OCI-LY3 (cell line): ENCODE measurements around the gene CFAP410.

Source experiments
- H2AFZ ChIP-seq: fragments of 200-600, 300-600 bp; shearing (Covaris generic); 2 replicates; pipeline ENCODE4 v1.6.0; 2014; ENCODE audit warnings: antibody characterized with exemption, low read depth, low read length
- H3K27ac ChIP-seq: fragments of 200-600, 300-600 bp; sonication (generic); 2 replicates; pipeline ENCODE4 v1.5.1; 2014; ENCODE audit warnings: mild to moderate bottlenecking, low read length, moderate library complexity, mixed read lengths
- H3K27me3 ChIP-seq: fragments of 200-600, 300-600 bp; sonication (generic); 2 replicates; pipeline ENCODE4 v1.6.1; 2014; ENCODE audit warnings: low read depth, low read length, mixed read lengths
- H3K36me3 ChIP-seq: fragments of 200-600, 300-600 bp; sonication (generic); replicated peaks from 2 replicates; pipeline ENCODE3; 2014; ENCODE audit warnings: low read depth, low read length, mixed read lengths
- H3K4me1 ChIP-seq: fragments of 300-600, 200-600 bp; sonication (generic); 2 replicates; pipeline ENCODE4 v1.6.1; 2014; ENCODE audit warnings: low read length, mixed read lengths
- H3K4me2 ChIP-seq: fragments of 200-600, 300-600 bp; sonication (generic); 2 replicates; pipeline ENCODE4 v1.6.1; 2014; ENCODE audit warnings: low read length, mixed read lengths
- H3K4me3 ChIP-seq: fragments of 300-600, 200-600 bp; sonication (generic); 2 replicates; pipeline ENCODE4 v1.5.1; 2014; ENCODE audit warnings: antibody characterized with exemption, mild to moderate bottlenecking, low read length, moderate library complexity
- H3K79me2 ChIP-seq: fragments of 300-600, 200-600 bp; shearing (Covaris generic); 2 replicates; pipeline ENCODE4 v1.6.1; 2014; ENCODE audit warnings: mild to moderate bottlenecking, low read length, mixed read lengths
- H3K9ac ChIP-seq: fragments of 300-600, 200-600 bp; shearing (Covaris generic); 2 replicates; pipeline ENCODE4 v1.6.0; 2014; ENCODE audit warnings: mild to moderate bottlenecking, low read length, moderate library complexity
- H3K9me3 ChIP-seq: fragments of 200-600, 300-600 bp; shearing (Covaris generic); 2 replicates; pipeline ENCODE4 v1.6.1; 2014; ENCODE audit warnings: low read length, mixed read lengths; ENCODE audit not compliant: insufficient read depth
- H4K20me1 ChIP-seq: fragments of 200-600, 300-600 bp; sonication (generic); 2 replicates; pipeline ENCODE4 v1.6.1; 2016; ENCODE audit warnings: low read length, mixed read lengths; ENCODE audit not compliant: insufficient read depth
- EZH2phosphoT487 ChIP-seq: fragments of 200-600 bp; shearing (Covaris generic); IDR thresholded peaks from 2 replicates; pipeline ENCODE4 v1.6.1; 2018; ENCODE audit warnings: antibody characterized with exemption, mixed run types, low read depth
- TF ChIP-seq, protein P1 (sequence below): fragments of 200-600, 300-600 bp; sonication (generic); IDR thresholded peaks from 2 replicates; pipeline ENCODE4 v1.5.1; 2014; ENCODE audit warnings: antibody characterized with exemption, low read length, low read depth

Gene CFAP410

DNA sequence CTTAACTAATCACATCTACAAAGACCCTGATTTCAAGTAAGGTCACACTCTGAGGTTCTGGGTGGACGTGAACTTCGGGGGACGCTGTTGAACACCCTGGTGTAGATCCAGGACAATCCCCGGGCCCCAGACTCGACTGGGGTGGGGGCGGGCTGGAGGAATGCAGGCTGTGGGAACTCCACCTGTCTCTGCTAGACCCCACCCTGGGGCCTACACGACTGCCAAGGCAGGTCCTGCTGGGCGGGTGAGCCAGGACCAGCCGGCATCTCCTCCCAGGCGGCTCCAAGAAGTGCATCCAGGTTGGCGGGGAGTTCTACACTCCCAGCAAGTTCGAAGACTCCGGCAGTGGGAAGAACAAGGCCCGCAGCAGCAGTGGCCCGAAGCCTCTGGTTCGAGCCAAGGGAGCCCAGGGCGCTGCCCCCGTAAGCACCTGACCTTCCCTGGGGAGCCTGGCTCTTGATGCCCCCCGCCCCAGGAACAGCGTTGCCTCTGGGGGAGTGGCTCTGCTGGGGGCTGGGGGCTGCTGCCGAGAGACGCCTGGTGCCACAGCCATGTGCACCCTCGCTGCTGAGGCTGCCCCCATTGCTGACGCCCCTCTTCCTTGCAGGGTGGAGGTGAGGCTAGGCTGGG lies 49.7 kb downstream of the CFAP410 start:
- Histone ChIP-seq H3K4me1 (peaks cover 57% of the 10 kb centered on the region), H3K4me3 (no peak overlapping the region), H3K4me2 (no peak overlapping the region)

DNA sequence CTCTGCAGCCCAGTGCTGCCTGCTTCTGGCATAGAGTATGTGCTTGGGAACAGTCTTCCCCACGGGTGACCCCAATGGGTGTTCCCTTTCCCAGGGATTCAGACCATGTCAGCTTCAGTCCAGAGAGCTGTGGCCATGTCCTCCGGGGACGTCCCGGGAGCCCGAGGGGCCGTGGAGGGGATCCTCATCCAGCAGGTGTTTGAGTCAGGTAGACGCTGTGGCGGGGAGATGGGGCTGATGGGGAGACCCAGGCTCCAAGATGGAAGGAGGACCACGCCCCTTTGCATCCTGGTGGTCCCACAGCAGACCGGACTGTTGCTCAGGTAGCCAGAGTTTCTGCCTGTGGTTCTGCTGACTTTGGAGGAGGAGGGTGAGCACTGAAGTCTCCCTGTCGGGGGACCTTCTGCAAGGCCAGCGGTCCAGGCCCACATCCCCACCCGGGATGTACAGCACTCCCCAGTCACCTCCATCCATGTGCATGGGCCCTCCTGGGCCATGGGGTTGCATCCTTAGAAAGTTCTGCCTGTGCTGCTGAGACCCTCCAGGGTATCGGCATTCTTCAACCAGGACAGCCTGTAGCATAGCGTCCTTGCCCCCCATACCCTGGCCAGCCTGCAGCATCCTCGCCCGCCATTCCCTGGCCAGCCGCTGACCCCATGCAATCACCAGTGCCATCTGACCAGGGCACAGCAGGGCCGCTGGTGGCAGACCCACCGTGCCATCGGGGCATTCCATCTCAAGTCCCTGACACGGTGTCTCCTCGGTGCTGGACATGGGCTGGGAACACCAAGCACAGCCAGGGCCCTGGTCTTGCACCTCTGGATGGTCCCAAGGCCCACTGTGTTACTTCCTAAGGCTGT lies 50.7 kb downstream of the CFAP410 start:
- no peak overlapping the region; the same call in 1 of the 2 replicates for H3K4me3 ChIP-seq
- no peak overlapping the region for H3K27ac ChIP-seq
- H3K4me2 ChIP-seq: no peak overlapping the region; the same call in 1 of the 2 replicates
- no peak overlapping the region for H3K9ac ChIP-seq
- H3K4me1 ChIP-seq: peaks cover 64% of the 10 kb centered on the region
- TF ChIP-seq, protein P1, sequence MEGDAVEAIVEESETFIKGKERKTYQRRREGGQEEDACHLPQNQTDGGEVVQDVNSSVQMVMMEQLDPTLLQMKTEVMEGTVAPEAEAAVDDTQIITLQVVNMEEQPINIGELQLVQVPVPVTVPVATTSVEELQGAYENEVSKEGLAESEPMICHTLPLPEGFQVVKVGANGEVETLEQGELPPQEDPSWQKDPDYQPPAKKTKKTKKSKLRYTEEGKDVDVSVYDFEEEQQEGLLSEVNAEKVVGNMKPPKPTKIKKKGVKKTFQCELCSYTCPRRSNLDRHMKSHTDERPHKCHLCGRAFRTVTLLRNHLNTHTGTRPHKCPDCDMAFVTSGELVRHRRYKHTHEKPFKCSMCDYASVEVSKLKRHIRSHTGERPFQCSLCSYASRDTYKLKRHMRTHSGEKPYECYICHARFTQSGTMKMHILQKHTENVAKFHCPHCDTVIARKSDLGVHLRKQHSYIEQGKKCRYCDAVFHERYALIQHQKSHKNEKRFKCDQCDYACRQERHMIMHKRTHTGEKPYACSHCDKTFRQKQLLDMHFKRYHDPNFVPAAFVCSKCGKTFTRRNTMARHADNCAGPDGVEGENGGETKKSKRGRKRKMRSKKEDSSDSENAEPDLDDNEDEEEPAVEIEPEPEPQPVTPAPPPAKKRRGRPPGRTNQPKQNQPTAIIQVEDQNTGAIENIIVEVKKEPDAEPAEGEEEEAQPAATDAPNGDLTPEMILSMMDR: no peak
- no peak for TF ChIP-seq EZH2phosphoT487
- H3K79me2 ChIP-seq: no peaks in the 10 kb centered on the region
- H3K27me3 ChIP-seq: no peaks in the 10 kb centered on the region
- no peaks in the 10 kb centered on the region for H3K36me3 ChIP-seq
- no peaks in the 10 kb centered on the region for H4K20me1 ChIP-seq
- H3K9me3 ChIP-seq: no peaks in the 10 kb centered on the region
- H2AFZ ChIP-seq: no peak overlapping the region

More for the DNA sequence above, 49.7 kb downstream of the CFAP410 start:
- Histone ChIP-seq H3K79me2 (no peaks in the 10 kb centered on the region), H2AFZ (no peak overlapping the region), H3K36me3 (no peaks in the 10 kb centered on the region), H4K20me1 (no peaks in the 10 kb centered on the region), H3K27me3 (no peaks in the 10 kb centered on the region), H3K27ac (no peak overlapping the region), H3K9ac (no peak overlapping the region), H3K9me3 (no peaks in the 10 kb centered on the region)
- TF ChIP-seq EZH2phosphoT487: no peak
- TF ChIP-seq, protein P1: no peak

DNA sequence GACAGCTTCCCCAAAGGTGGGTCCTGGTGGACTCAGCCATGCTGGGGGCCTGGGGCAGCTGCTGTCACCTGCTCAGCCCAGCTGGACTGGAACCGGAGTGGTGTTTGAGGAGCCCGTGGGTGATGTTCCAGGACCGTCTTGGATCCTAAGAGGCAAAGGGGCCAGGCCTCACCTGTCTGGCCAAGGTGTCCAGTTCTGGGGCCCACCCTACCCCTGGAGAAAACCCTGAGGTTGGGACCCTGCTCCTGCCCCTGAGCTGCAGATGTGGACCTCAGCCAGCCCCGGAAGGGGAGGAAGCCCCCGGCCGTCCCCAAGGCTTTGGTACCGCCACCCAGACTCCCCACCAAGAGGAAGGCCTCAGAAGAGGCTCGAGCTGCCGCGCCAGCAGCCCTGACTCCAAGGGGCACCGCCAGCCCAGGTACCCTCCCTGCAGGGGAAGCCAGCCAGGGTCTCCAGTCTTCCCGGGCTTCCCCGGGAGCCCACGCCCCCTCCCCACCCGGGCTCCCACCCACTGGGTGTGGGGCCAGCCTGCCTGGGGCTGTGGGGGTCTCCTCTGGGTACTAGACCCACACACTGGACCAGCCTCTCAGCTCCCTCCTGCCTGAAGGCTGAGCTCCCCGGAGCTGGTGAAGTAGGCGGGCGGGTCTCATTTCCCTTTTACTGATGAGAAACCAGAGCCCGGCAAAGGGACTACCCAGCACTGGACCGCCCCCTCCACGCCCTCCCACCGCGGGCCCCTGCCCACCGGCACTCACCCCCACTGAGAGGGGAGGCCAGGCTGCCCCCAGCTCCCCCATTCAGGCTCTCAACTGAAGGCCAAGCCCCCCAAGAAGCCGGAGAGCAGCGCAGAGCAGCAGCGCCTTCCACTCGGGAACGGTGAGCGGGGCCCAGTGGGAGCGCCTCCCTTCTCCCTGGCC lies 52.2 kb downstream of the CFAP410 start:
- no peaks in the 10 kb centered on the region for H3K79me2 ChIP-seq
- peak overlapping the region; percentile 39; the same call in 1 of the 2 replicates for H3K27ac ChIP-seq
- peak overlapping the region; percentile 50; the same call in 1 of the 2 replicates for H3K9ac ChIP-seq
- TF ChIP-seq, protein P1: no peak
- TF ChIP-seq EZH2phosphoT487: no peak
- peaks cover 73% of the 10 kb centered on the region for H3K4me1 ChIP-seq
- H4K20me1 ChIP-seq: no peaks in the 10 kb centered on the region
- H3K9me3 ChIP-seq: no peaks in the 10 kb centered on the region
- H3K4me3 ChIP-seq: peak overlapping the region; percentile 59; the same call in 1 of the 2 replicates
- no peaks in the 10 kb centered on the region for H3K27me3 ChIP-seq
- H2AFZ ChIP-seq: no peak overlapping the region
- H3K4me2 ChIP-seq: peak overlapping the region; percentile 58
- H3K36me3 ChIP-seq: no peaks in the 10 kb centered on the region
